A549 (cell line): ENCODE measurements around the gene DLX4. TPM values are rescaled to one million over a fixed set of nuclear protein-coding genes. Genes with fewer than 3 reads are reported as not detected.

Experiments used
- ATAC-seq, 2 experiments: fragments of 200-7000 bp in 1 of 2; fragments of >200 bp in 1 of 2; cut with Nextera tagmentation in 1 of 2; cut with Tn5 transposase in 1 of 2; 3 replicates each; pipeline versions ENCODE4 v1.8.0 to v1.9.1; 2018 to 2020; ENCODE audit warnings: mild to moderate bottlenecking in 1 of 2, moderate library complexity in 1 of 2
- CTCF ChIA-PET: fragments of 300-600 bp; sonication (Branson Sonifier 250); formaldehyde crosslinking; extraction: SDS; loops from one replicate; lab custom pipeline; 2021; ENCODE audit warnings: antibody characterized with exemption, inconsistent platforms; lab: Yijun Ruan, JAX
- POLR2A ChIA-PET: fragments of 350-600 bp; formaldehyde crosslinking; extraction: SDS; loops from one replicate; lab custom pipeline; 2021; ENCODE audit warnings: antibody characterized with exemption, inconsistent platforms; lab: Yijun Ruan, JAX
- DNase-seq, 2 experiments: peaks; one replicate each; pipeline versions ENCODE4 v3.0.0 to v3.0.0-alpha.2; 2011 to 2016; ENCODE audit warnings: low read depth in 1 of 2, low spot score in 1 of 2
- FAIRE-seq: peaks from 2 replicates; lab custom pipeline; 2011; peaks lifted over from hg19 to GRCh38; lab: Jason Lieb, UNC
- H3K27ac ChIP-seq, 2 experiments: fragments of >200 bp; sonication (Bioruptor Twin); formaldehyde crosslinking; 3 replicates each; pipeline ENCODE4 v1.5.1; 2016 to 2017
- H3K4me1 ChIP-seq: fragments of >200 bp; sonication (Bioruptor Twin); formaldehyde crosslinking; 3 replicates; pipeline ENCODE4 v1.6.1; 2016
- H3K4me2 ChIP-seq: fragments of >200 bp; sonication (Bioruptor Twin); formaldehyde crosslinking; 3 replicates; pipeline ENCODE4 v1.6.1; 2016
- H3K4me3 ChIP-seq: fragments of >200 bp; sonication (Bioruptor Twin); formaldehyde crosslinking; 3 replicates; pipeline ENCODE4 v1.5.1; 2016
- H3K9me3 ChIP-seq: fragments of >200 bp; sonication (Bioruptor Twin); formaldehyde crosslinking; 3 replicates; pipeline ENCODE4 v1.6.1; 2016
- BHLHE40 ChIP-seq: IDR thresholded peaks from 2 replicates; pipeline ENCODE4 v1.6.1; 2012; ENCODE audit warnings: low read depth, low read length, inconsistent platforms
- CBX8 ChIP-seq: fragments of 200-600 bp; sonication (generic); IDR thresholded peaks from 2 replicates; pipeline ENCODE4 v1.6.1; 2016
- E2F6 ChIP-seq: IDR thresholded peaks from 2 replicates; pipeline ENCODE4 v1.6.1; 2012; ENCODE audit warnings: low read depth, borderline replicate concordance
- EHMT2 ChIP-seq: fragments of 200-600 bp; sonication (generic); IDR thresholded peaks from 2 replicates; pipeline ENCODE4 v1.6.1; 2016; ENCODE audit warnings: antibody characterized with exemption, low read depth, mild to moderate bottlenecking, moderate library complexity
- EP300 ChIP-seq, 2 experiments: fragments of >200 bp; sonication (Bioruptor Twin); formaldehyde crosslinking; IDR thresholded peaks; 2 replicates in 1 of 2; 3 replicates in 1 of 2; pipeline ENCODE4 v1.6.1; 2016 to 2017
- FOXS1 ChIP-seq: fragments of 250-450 bp; sonication (Bioruptor Pico); IDR thresholded peaks from 2 replicates; pipeline ENCODE4 v1.5.0; 2020; ENCODE audit warnings: mild to moderate bottlenecking, moderate library complexity
- MAZ ChIP-seq: fragments of 150-350 bp; IDR thresholded peaks from 2 replicates; pipeline ENCODE4 v1.6.1; 2014; ENCODE audit warnings: antibody characterized with exemption, low read depth, low read length, borderline replicate concordance
- NFE2L2 ChIP-seq: fragments of 150-350 bp; conservative IDR thresholded peaks from 2 replicates; pipeline ENCODE4 v1.6.1; 2014; ENCODE audit warnings: low read length
- NPAS2 ChIP-seq: fragments of 250-450 bp; sonication (Bioruptor Pico); IDR thresholded peaks from 2 replicates; pipeline ENCODE4 v1.8.0; 2022; ENCODE audit warnings: mild to moderate bottlenecking, moderate library complexity, borderline replicate concordance
- NR3C1 ChIP-seq: fragments of >200 bp; sonication (Bioruptor Twin); formaldehyde crosslinking; IDR thresholded peaks from 3 replicates; pipeline ENCODE4 v1.6.1; 2017
- POLR2A ChIP-seq: IDR thresholded peaks from 2 replicates; pipeline ENCODE4 v1.6.1; 2012; ENCODE audit warnings: mild to moderate bottlenecking, low read length
- POLR2AphosphoS2 ChIP-seq: conservative IDR thresholded peaks from 2 replicates; pipeline ENCODE4 v1.6.1; 2012; ENCODE audit warnings: low read length, improper control_type of control experiment, inconsistent platforms
- RARB ChIP-seq: fragments of 250-450 bp; sonication (Bioruptor Pico); IDR thresholded peaks from 2 replicates; pipeline ENCODE4 v1.8.0; 2021; ENCODE audit warnings: mild to moderate bottlenecking, moderate library complexity
- REST ChIP-seq: fragments of 200-600 bp; sonication (generic); IDR thresholded peaks from 2 replicates; pipeline ENCODE4 v1.6.1; 2016; ENCODE audit warnings: antibody characterized with exemption, mild to moderate bottlenecking, moderate library complexity
- RFX5 ChIP-seq: fragments of 450-650 bp; IDR thresholded peaks from 2 replicates; pipeline ENCODE4 v1.7.1; 2014; ENCODE audit warnings: antibody characterized with exemption, mild to moderate bottlenecking, moderate library complexity
- ZNF302 ChIP-seq: fragments of 250-450 bp; sonication (Bioruptor Pico); IDR thresholded peaks from 2 replicates; pipeline ENCODE4 v1.9.0; 2021; ENCODE audit warnings: inconsistent platforms, mild to moderate bottlenecking, moderate library complexity
- ZSCAN20 ChIP-seq: fragments of 250-450 bp; sonication (Bioruptor Pico); IDR thresholded peaks from 2 replicates; pipeline ENCODE4 v1.8.0; 2022; ENCODE audit warnings: mild to moderate bottlenecking, moderate library complexity
- WGBS: methylation state at CpG from one replicate; pipeline ENCODE4 v1.1.6; 2017; ENCODE audit errors: missing lambda C conversion rate; 5-methylcytosine and 5-hydroxymethylcytosine counted together
- polyA plus RNA-seq, 4 experiments: library from polyadenylated mRNA; depleted of rRNA in 3 of 4; stranded (reverse); fragments of >200 nt; fragmentation: RNase III in 1 of 4; extraction: RNeasy Plus Mini Kit Qiagen cat#74134 plus additional on column Dnase treatment in 1 of 4; gene quantifications; 2 replicates in 3 of 4; 3 replicates in 1 of 4; pipeline ENCODE4 v1.2.3, GENCODE V29; 2011 to 2017
- TF ChIP-seq, protein P1 (sequence below): fragments of >200 bp; sonication (Bioruptor Twin); formaldehyde crosslinking; IDR thresholded peaks from 3 replicates; pipeline ENCODE4 v1.5.1; 2016
- TF ChIP-seq, protein P2 (sequence below): fragments of 150-350 bp; IDR thresholded peaks from 2 replicates; pipeline ENCODE4 v1.6.1; 2014; ENCODE audit warnings: low read depth, mild to moderate bottlenecking, low read length
- TF ChIP-seq, protein P3 (sequence below): fragments of 250-450 bp; sonication (Bioruptor Pico); IDR thresholded peaks from 2 replicates; pipeline ENCODE4 v1.5.0; 2021; ENCODE audit warnings: mild to moderate bottlenecking, moderate library complexity, borderline replicate concordance
- TF ChIP-seq, protein P4 (sequence below): IDR thresholded peaks from 2 replicates; pipeline ENCODE4 v1.6.1; 2012

Gene DLX4
- polyA plus RNA-seq, 2 of the 4 experiments (the other 2 are of a cell fraction), result 2.9 to 4.1 TPM

DNA sequence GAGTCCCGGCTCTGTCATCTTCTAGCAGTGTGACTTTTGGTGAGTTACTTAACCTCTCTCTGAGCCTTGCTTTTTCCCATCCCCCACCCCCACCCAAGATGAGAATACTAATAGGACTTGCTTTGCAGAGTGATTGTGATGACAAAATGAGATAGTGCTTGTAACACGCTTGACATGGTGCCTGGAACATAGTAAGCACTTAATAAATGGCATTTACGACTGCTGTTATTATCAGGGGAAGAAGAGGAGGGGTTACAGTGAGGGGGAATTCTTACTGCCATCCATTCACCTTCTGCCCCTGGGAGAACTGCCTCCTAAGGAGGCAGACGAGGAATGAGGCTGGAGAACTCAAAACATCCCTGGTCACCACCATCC is 7.8 kb downstream of the DLX4 start (continued):
- TF ChIP-seq, protein P1, sequence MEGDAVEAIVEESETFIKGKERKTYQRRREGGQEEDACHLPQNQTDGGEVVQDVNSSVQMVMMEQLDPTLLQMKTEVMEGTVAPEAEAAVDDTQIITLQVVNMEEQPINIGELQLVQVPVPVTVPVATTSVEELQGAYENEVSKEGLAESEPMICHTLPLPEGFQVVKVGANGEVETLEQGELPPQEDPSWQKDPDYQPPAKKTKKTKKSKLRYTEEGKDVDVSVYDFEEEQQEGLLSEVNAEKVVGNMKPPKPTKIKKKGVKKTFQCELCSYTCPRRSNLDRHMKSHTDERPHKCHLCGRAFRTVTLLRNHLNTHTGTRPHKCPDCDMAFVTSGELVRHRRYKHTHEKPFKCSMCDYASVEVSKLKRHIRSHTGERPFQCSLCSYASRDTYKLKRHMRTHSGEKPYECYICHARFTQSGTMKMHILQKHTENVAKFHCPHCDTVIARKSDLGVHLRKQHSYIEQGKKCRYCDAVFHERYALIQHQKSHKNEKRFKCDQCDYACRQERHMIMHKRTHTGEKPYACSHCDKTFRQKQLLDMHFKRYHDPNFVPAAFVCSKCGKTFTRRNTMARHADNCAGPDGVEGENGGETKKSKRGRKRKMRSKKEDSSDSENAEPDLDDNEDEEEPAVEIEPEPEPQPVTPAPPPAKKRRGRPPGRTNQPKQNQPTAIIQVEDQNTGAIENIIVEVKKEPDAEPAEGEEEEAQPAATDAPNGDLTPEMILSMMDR, result no peak
- TF ChIP-seq MAZ (no peak), POLR2AphosphoS2 (no peak)

- Histone ChIP-seq H3K9me3 (no peaks in the 10 kb centered on the region), H3K4me2 (no peak overlapping the region), H3K4me3 (no peak overlapping the region), H3K4me1 (no peaks in the 10 kb centered on the region), H3K27ac (no peak overlapping the region)
- CTCF ChIA-PET, result interaction anchor here (1.0 to 82.2 kb wide), 12 partner anchors 9 to 421 kb away, joined by 3 to 2613 read pairs (median 6); partner anchors contain the start of genes DLX3 and TAC4
- DNase-seq (no peak), ATAC-seq (no peak), FAIRE-seq (no peak)
- TF ChIP-seq, protein P2, sequence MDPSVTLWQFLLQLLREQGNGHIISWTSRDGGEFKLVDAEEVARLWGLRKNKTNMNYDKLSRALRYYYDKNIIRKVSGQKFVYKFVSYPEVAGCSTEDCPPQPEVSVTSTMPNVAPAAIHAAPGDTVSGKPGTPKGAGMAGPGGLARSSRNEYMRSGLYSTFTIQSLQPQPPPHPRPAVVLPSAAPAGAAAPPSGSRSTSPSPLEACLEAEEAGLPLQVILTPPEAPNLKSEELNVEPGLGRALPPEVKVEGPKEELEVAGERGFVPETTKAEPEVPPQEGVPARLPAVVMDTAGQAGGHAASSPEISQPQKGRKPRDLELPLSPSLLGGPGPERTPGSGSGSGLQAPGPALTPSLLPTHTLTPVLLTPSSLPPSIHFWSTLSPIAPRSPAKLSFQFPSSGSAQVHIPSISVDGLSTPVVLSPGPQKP, result no peak
- TF ChIP-seq RARB (CRISPR knock-in tag) (no peak), FOXS1 (CRISPR knock-in tag) (no peak), NR3C1 (no peak), E2F6 (no peak), NPAS2 (no peak), NFE2L2 (no peak), POLR2AphosphoS2 (no peak), RFX5 (no peak), BHLHE40 (no peak), EHMT2 (no peak), ZNF302 (CRISPR knock-in tag) (no peak), ZSCAN20 (CRISPR knock-in tag) (no peak), CBX8 (no peak), POLR2A (no peak), REST (no peak), EP300 (IDR thresholded peaks at IDR 0.05) (no peak)
- TF ChIP-seq, protein P3, sequence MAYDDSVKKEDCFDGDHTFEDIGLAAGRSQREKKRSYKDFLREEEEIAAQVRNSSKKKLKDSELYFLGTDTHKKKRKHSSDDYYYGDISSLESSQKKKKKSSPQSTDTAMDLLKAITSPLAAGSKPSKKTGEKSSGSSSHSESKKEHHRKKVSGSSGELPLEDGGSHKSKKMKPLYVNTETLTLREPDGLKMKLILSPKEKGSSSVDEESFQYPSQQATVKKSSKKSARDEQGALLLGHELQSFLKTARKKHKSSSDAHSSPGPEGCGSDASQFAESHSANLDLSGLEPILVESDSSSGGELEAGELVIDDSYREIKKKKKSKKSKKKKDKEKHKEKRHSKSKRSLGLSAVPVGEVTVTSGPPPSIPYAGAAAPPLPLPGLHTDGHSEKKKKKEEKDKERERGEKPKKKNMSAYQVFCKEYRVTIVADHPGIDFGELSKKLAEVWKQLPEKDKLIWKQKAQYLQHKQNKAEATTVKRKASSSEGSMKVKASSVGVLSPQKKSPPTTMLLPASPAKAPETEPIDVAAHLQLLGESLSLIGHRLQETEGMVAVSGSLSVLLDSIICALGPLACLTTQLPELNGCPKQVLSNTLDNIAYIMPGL (CRISPR knock-in tag), result no peak
- TF ChIP-seq, protein P4, sequence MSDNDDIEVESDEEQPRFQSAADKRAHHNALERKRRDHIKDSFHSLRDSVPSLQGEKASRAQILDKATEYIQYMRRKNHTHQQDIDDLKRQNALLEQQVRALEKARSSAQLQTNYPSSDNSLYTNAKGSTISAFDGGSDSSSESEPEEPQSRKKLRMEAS, result no peak
- POLR2A ChIA-PET, result interaction anchor here (0.6 kb wide), 1 partner anchor 15 kb away, joined by 3 read pairs; no protein-coding TSS in a partner anchor
- WGBS, result 45% methylated on average over 7 of the region's 7 CpGs
These were observed 8.7 kb downstream of the DLX4 start for GRCh38 chr17:49977463-49978389.
